Activated T-helper 17 cell treated with anti-CD3 and anti-CD28 coated beads, Interleukin-2, amount 50 U/mL, for 72 hours (primary cell): ENCODE data around the gene C5AR1. TPM values are rescaled to one million over a fixed set of nuclear protein-coding genes. Genes with fewer than 3 reads are reported as not detected.
"Not testable (repeated sequence)": the region's sequence is repeated elsewhere in the genome, so short reads cannot be mapped to it uniquely, and the experiment has no call there.

Experiments used
- ATAC-seq: fragments of 150-1000 bp; cut with Tn5 transposase; replicated peaks from 2 replicates; pipeline ENCODE4 v1.10.0; 2021; ENCODE audit warnings: mild to moderate bottlenecking, moderate library complexity
- H3K27ac Mint-ChIP-seq: one replicate; pipeline ENCODE4 v1.8.0; 2022; ENCODE audit warnings: mixed read lengths
- H3K27me3 Mint-ChIP-seq: one replicate; pipeline ENCODE4 v1.8.0; 2022; ENCODE audit warnings: mixed read lengths
- H3K36me3 Mint-ChIP-seq: one replicate; pipeline ENCODE4 v1.8.0; 2022; ENCODE audit warnings: low read depth, mild to moderate bottlenecking, mixed read lengths
- H3K4me1 Mint-ChIP-seq: one replicate; pipeline ENCODE4 v1.8.0; 2022; ENCODE audit warnings: mixed read lengths
- H3K4me3 Mint-ChIP-seq: one replicate; pipeline ENCODE4 v1.8.0; 2022; ENCODE audit warnings: mild to moderate bottlenecking, mixed read lengths
- H3K9me3 Mint-ChIP-seq: one replicate; pipeline ENCODE4 v1.8.0; 2022; ENCODE audit warnings: mixed read lengths
- total RNA-seq, 2 donors: library from RNA; stranded (reverse); gene quantifications; one replicate each; pipeline ENCODE4 v1.2.3, GENCODE V29; 2022

Gene C5AR1
- total RNA-seq, result 1 to 10 TPM in 1 of 2 donors, under 1 TPM in 1; 0.85 to 2.4 TPM

DNA sequence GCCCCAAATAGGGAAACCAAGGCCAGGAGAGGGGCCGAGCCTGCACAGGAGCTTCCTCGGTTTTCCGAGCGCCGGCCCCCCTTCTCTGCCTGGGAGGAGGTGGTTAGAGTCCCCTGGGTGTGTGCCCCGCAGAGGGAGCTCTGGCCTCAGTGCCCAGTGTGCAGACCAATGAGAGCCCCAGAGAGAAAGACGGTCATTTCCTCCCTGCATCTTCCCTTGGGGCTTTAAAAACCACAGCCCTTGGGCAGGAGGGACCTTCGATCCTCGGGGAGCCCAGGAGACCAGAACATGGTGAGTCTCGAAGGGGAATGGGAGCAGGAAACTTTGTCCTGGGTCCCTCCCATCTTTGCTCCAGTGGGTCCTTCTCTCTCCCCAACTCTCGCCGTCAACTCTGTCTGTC, at the start of gene C5AR1:
Gene C5AR1, plus strand, starts transcription at position 254 of the 400 bp plus-strand sequence. Its CDS starts 35 bp downstream, at position 289.
- peaks cover 10% of the 10 kb centered on the region for H3K27me3 Mint-ChIP-seq
- H3K4me1 Mint-ChIP-seq, result no peaks in the 10 kb centered on the region
- no peaks in the 10 kb centered on the region for H3K9me3 Mint-ChIP-seq
- H3K4me3 Mint-ChIP-seq, result no peak within 1 kb of the TSS
- ATAC-seq, result no peak
- no peaks in the 10 kb centered on the region for H3K36me3 Mint-ChIP-seq
- no peak within 1 kb of the TSS for H3K27ac Mint-ChIP-seq

GRCh38 chr19:47260476-47260875, 49.2 kb upstream of the C5AR1 start:
- peaks cover 28% of the 10 kb centered on the region for H3K4me1 Mint-ChIP-seq
- peaks cover 81% of the 10 kb centered on the region for H3K36me3 Mint-ChIP-seq
- ATAC-seq, result no peak
- no peak overlapping the region for H3K4me3 Mint-ChIP-seq
- H3K27ac Mint-ChIP-seq, result no peak overlapping the region
- no peaks in the 10 kb centered on the region for H3K27me3 Mint-ChIP-seq
- H3K9me3 Mint-ChIP-seq, result no peaks in the 10 kb centered on the region

GRCh38 chr19:47261946-47262793, 47.5 kb upstream of the C5AR1 start:
- not testable (repeated sequence) for H3K27ac Mint-ChIP-seq, ATAC-seq, H3K4me3 Mint-ChIP-seq, H3K27me3 Mint-ChIP-seq, H3K9me3 Mint-ChIP-seq
- peaks cover 91% of the 10 kb centered on the region for H3K36me3 Mint-ChIP-seq
- peaks cover 28% of the 10 kb centered on the region for H3K4me1 Mint-ChIP-seq

GRCh38 chr19:47264629-47265028, 45.0 kb upstream of the C5AR1 start:
- Mint-ChIP-seq H3K27ac (no peak overlapping the region), H3K27me3 (no peaks in the 10 kb centered on the region), H3K4me1 (peaks cover 13% of the 10 kb centered on the region), H3K4me3 (no peak overlapping the region), H3K36me3 (peaks cover 84% of the 10 kb centered on the region), H3K9me3 (no peaks in the 10 kb centered on the region)
- no peak for ATAC-seq

DNA sequence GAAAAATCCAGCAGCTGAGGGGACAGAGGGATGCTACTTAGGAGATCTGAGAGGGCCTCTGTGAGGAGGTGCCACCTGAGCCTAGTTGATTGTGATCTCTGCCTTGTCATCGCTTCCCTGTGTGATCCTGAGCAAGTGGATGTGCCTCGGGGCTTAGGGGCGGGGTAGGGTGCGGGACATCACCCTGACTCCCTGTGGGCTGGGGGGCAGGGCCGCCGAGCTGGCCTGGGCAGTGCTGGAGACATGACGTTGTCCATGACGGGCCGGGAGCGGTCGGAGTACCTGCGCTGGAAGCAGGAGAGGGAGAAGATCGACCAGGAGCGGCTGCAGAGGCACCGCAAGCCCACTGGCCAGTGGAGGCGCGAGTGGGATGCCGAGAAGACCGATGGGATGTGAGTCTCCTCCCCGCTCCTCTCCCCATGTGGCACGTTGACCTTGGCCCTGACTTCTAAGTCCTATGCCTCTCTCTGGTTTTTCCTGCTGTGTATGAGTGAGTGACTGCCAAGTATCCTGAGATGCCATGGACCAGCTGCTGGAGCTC, 43.2 kb upstream of the C5AR1 start:
- H3K27me3 Mint-ChIP-seq, result no peaks in the 10 kb centered on the region
- no peak overlapping the region for H3K27ac Mint-ChIP-seq
- H3K36me3 Mint-ChIP-seq, result peaks cover 82% of the 10 kb centered on the region
- no peak for ATAC-seq
- H3K4me3 Mint-ChIP-seq, result no peak overlapping the region
- H3K4me1 Mint-ChIP-seq, result no peaks in the 10 kb centered on the region
- H3K9me3 Mint-ChIP-seq, result no peaks in the 10 kb centered on the region

DNA sequence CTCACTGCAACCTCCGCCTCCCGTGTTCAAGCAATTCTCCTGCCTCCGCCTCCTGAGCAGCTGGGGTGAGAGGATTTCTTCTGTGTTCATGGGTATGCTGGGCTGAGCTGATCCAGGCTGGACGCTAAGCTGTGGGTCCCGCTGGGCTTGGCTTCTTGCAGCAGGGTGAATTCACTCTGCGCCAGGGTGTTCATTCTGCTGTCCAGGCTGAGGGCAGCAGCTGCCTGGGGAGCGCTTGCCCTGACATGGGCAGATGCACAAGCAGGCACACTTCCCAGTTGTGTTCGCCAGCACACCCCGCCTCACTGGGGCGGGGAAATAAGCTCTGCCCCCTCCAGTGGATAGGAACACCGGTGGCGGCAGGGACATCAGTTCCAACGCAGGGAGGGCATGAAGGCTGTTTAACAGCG, 42.3 kb upstream of the C5AR1 start:
- ATAC-seq, result no peak
- Mint-ChIP-seq H3K27me3 (no peaks in the 10 kb centered on the region), H3K36me3 (peaks cover 77% of the 10 kb centered on the region), H3K4me3 (no peak overlapping the region), H3K9me3 (no peaks in the 10 kb centered on the region), H3K4me1 (peaks cover 4% of the 10 kb centered on the region), H3K27ac (no peak overlapping the region)

DNA sequence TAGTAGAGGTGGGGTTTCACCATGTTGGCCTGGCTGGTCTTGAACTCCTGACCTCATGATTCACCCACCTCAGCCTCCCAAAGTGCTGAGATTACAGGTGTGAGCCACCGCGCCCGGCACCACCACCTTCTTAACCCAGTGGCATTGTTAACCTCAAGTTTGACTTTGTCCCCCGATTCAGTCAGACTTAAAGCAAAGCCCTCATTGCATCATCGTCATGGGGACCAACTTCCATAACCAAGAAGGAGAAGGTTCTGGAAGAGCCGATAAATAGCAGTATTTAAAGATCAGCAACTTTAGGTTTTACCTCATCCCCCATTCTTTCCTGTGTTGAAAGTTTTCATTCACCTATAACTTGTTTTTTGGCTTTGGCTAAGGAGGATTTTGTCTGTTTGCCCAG, 41.6 kb upstream of the C5AR1 start:
- H3K9me3 Mint-ChIP-seq, result no peaks in the 10 kb centered on the region

GRCh38 chr19:47269596-47269995, 40.1 kb upstream of the C5AR1 start:
- H3K4me3 Mint-ChIP-seq, result no peak overlapping the region
- no peaks in the 10 kb centered on the region for H3K27me3 Mint-ChIP-seq
- H3K27ac Mint-ChIP-seq, result no peak overlapping the region
- no peak for ATAC-seq
- H3K4me1 Mint-ChIP-seq, result peaks cover 14% of the 10 kb centered on the region
- H3K9me3 Mint-ChIP-seq, result no peaks in the 10 kb centered on the region
- peaks cover 76% of the 10 kb centered on the region for H3K36me3 Mint-ChIP-seq

More for the DNA sequence above, 41.6 kb upstream of the C5AR1 start:
- Mint-ChIP-seq H3K27me3 (no peaks in the 10 kb centered on the region), H3K4me3 (no peak overlapping the region), H3K4me1 (peaks cover 9% of the 10 kb centered on the region), H3K36me3 (peaks cover 75% of the 10 kb centered on the region), H3K27ac (no peak overlapping the region)
- no peak for ATAC-seq

- no peak overlapping the region for H3K4me3 Mint-ChIP-seq
- ATAC-seq, result no peak
- H3K36me3 Mint-ChIP-seq, result peaks cover 72% of the 10 kb centered on the region
- H3K4me1 Mint-ChIP-seq, result peaks cover 15% of the 10 kb centered on the region
- H3K9me3 Mint-ChIP-seq, result no peaks in the 10 kb centered on the region
- H3K27ac Mint-ChIP-seq, result peak overlapping the region; percentile 68
- no peaks in the 10 kb centered on the region for H3K27me3 Mint-ChIP-seq
Measured at GRCh38 chr19:47270408-47270807, 39.3 kb upstream of the C5AR1 start.

DNA sequence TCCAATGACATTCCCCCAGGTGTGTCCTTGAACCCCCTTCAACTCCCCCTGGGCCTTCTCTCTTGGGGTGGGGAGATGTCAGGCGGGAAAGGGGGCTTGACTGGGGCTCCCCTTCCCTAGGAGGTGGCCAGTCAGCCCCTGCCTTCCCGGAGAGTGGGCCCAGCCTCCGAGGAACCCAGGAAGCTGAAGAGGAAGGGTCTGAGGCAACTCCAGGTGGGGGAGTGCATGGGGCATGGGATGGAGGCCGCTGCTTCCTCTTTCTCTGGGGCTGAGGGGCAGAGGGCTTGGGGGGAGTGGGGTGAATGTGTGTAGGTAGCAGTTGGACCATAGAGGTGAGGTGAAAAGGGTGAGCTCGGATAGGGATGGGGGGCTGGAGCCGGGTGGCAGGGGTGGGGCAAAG, 37.7 kb upstream of the C5AR1 start:
- Mint-ChIP-seq H3K9me3 (no peaks in the 10 kb centered on the region), H3K27ac (no peak overlapping the region)
- ATAC-seq, result no peak

DNA sequence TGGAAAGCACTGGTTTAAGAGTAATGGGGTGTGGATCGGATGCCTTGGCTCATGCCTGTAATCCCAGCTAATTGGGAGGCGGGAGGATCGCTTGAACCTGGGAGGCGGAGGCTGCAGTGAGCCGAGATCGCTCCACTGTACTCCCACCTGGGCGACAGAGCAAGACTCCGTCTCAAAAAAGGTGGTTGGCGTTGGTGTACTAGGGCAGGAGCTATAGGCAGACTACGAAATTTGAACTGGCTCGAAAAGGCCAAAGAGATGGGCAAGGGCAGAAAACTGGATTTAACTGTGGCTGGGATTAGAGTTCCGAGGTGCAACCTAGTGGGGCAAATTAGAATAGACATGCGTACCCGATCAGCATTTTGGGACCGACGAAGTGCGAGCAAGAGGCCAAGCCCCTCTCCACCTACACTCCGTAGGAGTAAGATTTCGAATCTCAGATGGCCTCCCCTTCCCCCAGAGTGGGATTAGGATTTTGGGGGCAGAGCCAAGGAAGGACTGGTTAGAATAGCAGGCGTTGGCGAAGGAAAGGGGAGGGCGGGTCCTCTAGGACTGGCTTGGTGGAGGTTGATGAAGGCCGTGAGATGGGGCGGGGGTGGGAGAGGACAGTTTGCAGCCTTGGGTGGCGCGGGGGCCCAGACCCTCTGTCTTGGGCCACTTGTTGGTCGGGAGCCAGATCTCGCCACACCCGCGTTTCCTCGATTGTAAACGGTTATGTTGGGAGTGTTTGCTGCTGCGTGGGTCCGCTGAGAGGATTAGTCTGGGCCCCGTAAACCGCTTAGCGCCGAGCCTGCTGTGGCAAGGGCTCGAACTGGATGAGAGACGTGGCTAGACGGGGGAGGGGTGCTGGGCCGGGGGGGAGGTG, 37.0 kb upstream of the C5AR1 start:
- H3K27me3 Mint-ChIP-seq, result no peaks in the 10 kb centered on the region
- no peak for ATAC-seq
- peak overlapping the region; percentile 96 for H3K27ac Mint-ChIP-seq
- H3K9me3 Mint-ChIP-seq, result no peaks in the 10 kb centered on the region
- peak overlapping the region; percentile 94 for H3K4me3 Mint-ChIP-seq
- peaks cover 55% of the 10 kb centered on the region for H3K36me3 Mint-ChIP-seq
- H3K4me1 Mint-ChIP-seq, result peaks cover 21% of the 10 kb centered on the region

More for the DNA sequence above, 37.7 kb upstream of the C5AR1 start:
- H3K36me3 Mint-ChIP-seq, result peaks cover 62% of the 10 kb centered on the region
- no peaks in the 10 kb centered on the region for H3K27me3 Mint-ChIP-seq
- peaks cover 20% of the 10 kb centered on the region for H3K4me1 Mint-ChIP-seq
- peak overlapping the region; percentile 94 for H3K4me3 Mint-ChIP-seq

DNA sequence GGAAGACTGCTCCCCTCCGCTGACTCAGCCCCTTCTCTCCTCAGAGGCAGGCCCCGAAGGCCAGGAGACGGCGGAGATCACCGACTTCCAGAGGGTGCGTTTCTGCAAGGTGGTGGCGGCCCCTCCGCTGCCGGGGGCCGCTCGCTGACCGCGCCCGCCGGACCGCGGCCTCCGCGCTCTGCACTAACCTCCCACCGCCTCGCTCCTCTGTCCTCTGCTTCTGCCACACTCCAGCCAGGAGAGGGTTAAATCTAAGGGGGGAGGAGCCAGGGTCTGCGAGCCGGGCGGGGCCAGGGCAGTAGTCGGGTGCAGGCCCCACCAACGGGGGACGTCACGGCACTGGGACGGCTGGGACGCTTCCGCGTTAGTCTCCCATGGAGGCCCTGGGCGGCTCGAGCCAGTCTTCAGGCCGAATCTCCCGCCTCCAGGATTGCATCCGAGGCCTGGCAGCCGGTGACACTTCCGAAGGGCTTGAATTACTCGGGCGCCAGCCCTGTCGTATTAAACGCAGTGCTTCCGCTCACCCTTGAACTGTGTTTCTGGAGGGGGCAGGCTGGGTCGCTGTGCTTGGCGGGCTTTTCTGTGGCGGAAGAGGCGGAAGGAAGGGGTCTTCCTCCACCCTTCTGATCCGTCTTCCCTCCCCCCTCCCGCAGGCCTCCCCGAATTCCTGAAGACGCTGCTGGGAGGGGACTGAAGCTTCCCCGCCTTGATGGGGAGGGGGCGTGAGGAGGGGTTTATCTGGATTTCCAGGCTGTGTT, 36.2 kb upstream of the C5AR1 start:
- Mint-ChIP-seq H3K4me1 (peaks cover 26% of the 10 kb centered on the region), H3K27me3 (no peaks in the 10 kb centered on the region), H3K27ac (peak overlapping the region; percentile 96), H3K9me3 (no peaks in the 10 kb centered on the region), H3K4me3 (peak overlapping the region; percentile 94), H3K36me3 (peaks cover 46% of the 10 kb centered on the region)
- ATAC-seq, result peak; percentile 84

DNA sequence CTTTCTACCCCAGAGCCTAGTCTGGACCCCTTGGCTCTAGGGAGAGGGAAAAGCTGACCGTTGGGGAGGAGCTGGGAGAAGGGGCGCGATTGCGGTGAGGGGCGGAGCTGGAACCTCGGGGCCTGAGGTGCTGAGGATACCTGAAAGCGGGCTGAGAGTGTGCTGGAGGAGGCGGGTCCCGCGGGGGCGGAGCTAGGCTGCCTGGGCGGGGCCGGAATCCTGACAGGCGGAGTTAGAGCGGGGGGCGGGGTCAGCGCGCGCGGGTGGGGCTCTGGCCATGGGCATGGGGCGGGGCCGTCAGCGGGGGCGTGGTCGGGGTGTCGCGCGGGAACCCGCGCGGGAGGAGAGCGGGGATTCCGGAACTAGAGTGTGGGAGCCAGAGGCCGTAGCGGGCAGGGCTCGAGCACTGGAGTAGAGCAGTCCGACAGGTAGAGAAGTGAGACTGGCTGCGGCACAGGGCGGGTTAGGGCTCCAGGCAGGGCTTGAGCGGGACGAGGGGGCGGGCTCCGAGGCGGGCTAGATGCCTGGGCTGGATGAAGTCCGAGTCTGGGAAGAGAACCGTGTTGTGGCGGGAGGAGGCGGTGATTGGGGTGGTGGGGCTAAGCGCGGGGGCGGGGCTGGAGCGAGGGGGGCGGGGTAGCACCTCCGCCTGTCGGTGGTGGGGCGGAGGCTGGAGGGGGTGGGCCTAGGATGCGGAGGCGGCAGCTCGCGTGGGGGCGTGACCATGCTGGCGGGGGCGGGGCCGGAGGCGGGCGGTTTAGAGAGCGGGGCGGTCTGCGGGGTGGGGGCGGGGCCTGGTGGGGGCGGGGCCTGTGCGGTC, 35.4 kb upstream of the C5AR1 start, which contains the start of gene INAFM1:
Gene INAFM1, plus strand, starts transcription at position 815 of the 820 bp plus-strand sequence. CDS start 35 bp downstream, outside the sequence.
- H3K27me3 Mint-ChIP-seq, result no peaks in the 10 kb centered on the region
- peaks cover 26% of the 10 kb centered on the region for H3K4me1 Mint-ChIP-seq
- peak; percentile 83 for ATAC-seq
- H3K9me3 Mint-ChIP-seq, result no peaks in the 10 kb centered on the region
- H3K27ac Mint-ChIP-seq, result peak within 1 kb of the TSS; percentile 96
- H3K36me3 Mint-ChIP-seq, result peaks cover 46% of the 10 kb centered on the region
- peak within 1 kb of the TSS; percentile 94 for H3K4me3 Mint-ChIP-seq
